SK-N-MC (cell line): ENCODE measurements around the gene ZBTB7B.

Experiments
- EZH2 ChIP-seq: fragments of 200-600 bp; sonication (generic); IDR thresholded peaks from one replicate; pipeline ENCODE4 v1.6.1; 2017; ENCODE audit warnings: antibody characterized with exemption
- FOXP2 ChIP-seq: optimal IDR thresholded peaks from 2 replicates; pipeline ENCODE3; 2011; ENCODE audit warnings: mild to moderate bottlenecking, moderate library complexity; ENCODE audit not compliant: insufficient read depth; ENCODE audit errors: extremely low read length, control extremely low read depth
- POLR2AphosphoS5 ChIP-seq: IDR thresholded peaks from 2 replicates; pipeline ENCODE4 v1.6.1; 2012; ENCODE audit warnings: mild to moderate bottlenecking, low read depth, low read length, borderline replicate concordance

DNA sequence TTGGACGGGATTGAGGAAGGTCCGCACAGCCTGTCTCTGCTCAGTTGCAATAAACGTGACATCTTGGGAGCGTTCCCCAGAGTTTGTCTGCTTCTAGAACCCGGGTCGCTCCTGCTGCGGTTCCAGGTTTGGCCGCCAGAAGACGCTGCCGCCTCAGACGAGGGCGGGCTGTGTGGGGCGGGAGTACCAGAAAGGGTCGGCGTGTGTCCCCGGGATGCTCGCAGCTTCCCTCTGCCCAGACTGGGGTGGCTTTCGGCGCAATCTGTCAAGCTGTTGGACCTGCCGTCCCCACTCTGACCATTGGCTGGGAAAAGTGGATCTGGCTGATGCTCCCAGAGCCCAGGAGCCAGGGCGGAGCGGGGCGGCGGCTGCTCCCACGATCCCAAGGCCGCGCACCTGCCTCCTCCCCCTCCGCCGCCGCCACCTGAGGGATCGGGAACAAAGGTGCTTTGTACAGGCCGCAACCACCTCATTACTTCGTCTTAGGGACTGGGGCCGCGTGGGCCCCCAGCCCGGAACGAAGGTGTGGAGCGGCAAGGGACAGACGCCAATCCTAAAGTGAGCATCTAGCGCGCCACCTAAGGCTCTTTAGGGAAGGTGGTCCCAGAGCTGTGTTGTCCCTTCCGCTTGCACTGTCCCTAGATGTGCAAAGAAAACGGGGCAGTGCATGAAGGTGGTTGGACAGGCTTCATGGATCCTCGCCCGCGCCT, 60.3 kb downstream of the ZBTB7B start:
- TF ChIP-seq EZH2 (no peak), POLR2AphosphoS5 (no peak), FOXP2 (no peak)
